Breast epithelium (tissue), 4 donors: ENCODE measurements around the gene ADGB. TPM values are rescaled to one million over a fixed set of nuclear protein-coding genes. Genes with fewer than 3 reads are reported as not detected.

Source experiments
- DNase-seq, 2 donors: peaks; one replicate each; pipeline ENCODE4 v3.0.0-alpha.2; 2019; ENCODE audit warnings: low spot score in 2 of 2
- H3K27ac ChIP-seq, 2 donors: fragments of 200-600 bp; sonication (generic) in 1 of 2; one replicate each; pipeline ENCODE4 v1.5.1; 2016 to 2019; ENCODE audit warnings: mild to moderate bottlenecking in 1 of 2
- H3K27me3 ChIP-seq, 2 donors: fragments of 200-600 bp; sonication (generic) in 1 of 2; one replicate each; pipeline versions ENCODE4 v1.5.1 to v1.6.0; 2017 to 2019; ENCODE audit warnings: control low read depth in 1 of 2, mild to moderate bottlenecking in 1 of 2
- H3K36me3 ChIP-seq: fragments of 200-600 bp; one replicate; pipeline ENCODE4 v1.5.1; 2019
- H3K4me1 ChIP-seq, 2 donors: fragments of 200-600 bp; sonication (generic); one replicate each; pipeline ENCODE4 v1.5.1; 2016 to 2019; ENCODE audit warnings: control low read depth in 1 of 2
- H3K4me3 ChIP-seq, 3 donors: fragments of 200-600 bp; sonication (generic); 1 replicate in 2 of 3; 2 replicates in 1 of 3; pipeline ENCODE4 v1.5.1; 2016 to 2019; ENCODE audit warnings: mild to moderate bottlenecking in 3 of 3, moderate library complexity in 2 of 3
- H3K9me3 ChIP-seq, 2 donors: fragments of 200-600 bp; sonication (generic) in 1 of 2; one replicate each; pipeline ENCODE4 v1.5.1; 2016 to 2019; ENCODE audit warnings: control low read depth in 1 of 2
- CTCF ChIP-seq, 3 donors: fragments of 450-650 bp; IDR thresholded peaks; one replicate each; pipeline ENCODE4 v1.5.1; 2016 to 2017; ENCODE audit warnings: antibody characterized with exemption in 3 of 3, mild to moderate bottlenecking in 3 of 3, moderate library complexity in 3 of 3
- POLR2A ChIP-seq: fragments of 450-650 bp; IDR thresholded peaks from one replicate; pipeline ENCODE4 v1.6.1; 2016; ENCODE audit warnings: antibody characterized with exemption, mild to moderate bottlenecking, moderate library complexity
- POLR2AphosphoS5 ChIP-seq, 3 donors: sonication (generic); formaldehyde crosslinking; IDR thresholded peaks; one replicate each; pipeline ENCODE4 v1.6.1; 2017; ENCODE audit warnings: antibody characterized with exemption in 3 of 3
- intact Hi-C: fragments of 100-400 bp; cut with DNase I; formaldehyde crosslinking; loops from one replicate; pipeline ENCODE4 v1.15.1; 2023; ENCODE audit warnings: low total_unique reads
- total RNA-seq, 3 donors: library from RNA; depleted of rRNA; stranded (reverse); fragments of >200 nt; gene quantifications; one replicate each; pipeline ENCODE4 v1.1.0, GENCODE V29; 2016

ADGB gene
- total RNA-seq, 3 donors from 2014 or later, result not detected

- H3K27me3 ChIP-seq, result no peaks in the 10 kb centered on the region
- no peak for DNase-seq
- no peaks in the 10 kb centered on the region for H3K4me1 ChIP-seq
- H3K36me3 ChIP-seq, result no peaks in the 10 kb centered on the region
- H3K27ac ChIP-seq, result no peak overlapping the region
- intact Hi-C loops, result no loop called here
- H3K9me3 ChIP-seq, result no peaks in the 10 kb centered on the region
- no peak for TF ChIP-seq POLR2A
- TF ChIP-seq CTCF (IDR thresholded peaks at IDR 0.05), result no peak
- no peak for TF ChIP-seq POLR2AphosphoS5 (IDR thresholded peaks at IDR 0.05)
- no peak overlapping the region for H3K4me3 ChIP-seq
These were observed 29.6 kb downstream of the ADGB start for GRCh38 chr6:146628350-146628749.

- Histone ChIP-seq H3K4me3 (no peak overlapping the region), H3K27ac (no peak overlapping the region), H3K36me3 (no peaks in the 10 kb centered on the region), H3K9me3 (no peaks in the 10 kb centered on the region), H3K4me1 (no peaks in the 10 kb centered on the region), H3K27me3 (no peaks in the 10 kb centered on the region)
- TF ChIP-seq POLR2AphosphoS5 (IDR thresholded peaks at IDR 0.05), result no peak
- TF ChIP-seq POLR2A, result no peak
- no peak for TF ChIP-seq CTCF (IDR thresholded peaks at IDR 0.05)
- intact Hi-C loops, result no loop called here
- no peak for DNase-seq
These were observed 35.2 kb downstream of the ADGB start for GRCh38 chr6:146634022-146634421.

- Histone ChIP-seq H3K4me1 (no peaks in the 10 kb centered on the region), H3K36me3 (no peaks in the 10 kb centered on the region), H3K27me3 (no peaks in the 10 kb centered on the region), H3K27ac (no peak overlapping the region), H3K9me3 (no peaks in the 10 kb centered on the region), H3K4me3 (no peak overlapping the region)
- intact Hi-C loops, result no loop called here
- TF ChIP-seq POLR2AphosphoS5 (IDR thresholded peaks at IDR 0.05) (no peak), CTCF (IDR thresholded peaks at IDR 0.05) (no peak), POLR2A (no peak)
- DNase-seq, result no peak
These were observed 36.4 kb downstream of the ADGB start for GRCh38 chr6:146635165-146635564.

GRCh38 chr6:146636481-146636880 lies 37.7 kb downstream of the ADGB start:
- no peak for DNase-seq
- intact Hi-C loops, result no loop called here
- no peaks in the 10 kb centered on the region for H3K9me3 ChIP-seq
- H3K4me3 ChIP-seq, result no peak overlapping the region
- H3K27me3 ChIP-seq, result no peaks in the 10 kb centered on the region
- TF ChIP-seq CTCF (IDR thresholded peaks at IDR 0.05) (no peak), POLR2AphosphoS5 (IDR thresholded peaks at IDR 0.05) (no peak), POLR2A (no peak)
- H3K4me1 ChIP-seq, result no peaks in the 10 kb centered on the region
- no peak overlapping the region for H3K27ac ChIP-seq
- no peaks in the 10 kb centered on the region for H3K36me3 ChIP-seq

GRCh38 chr6:146642921-146643320 lies 44.1 kb downstream of the ADGB start:
- Histone ChIP-seq H3K36me3 (no peaks in the 10 kb centered on the region), H3K9me3 (no peaks in the 10 kb centered on the region), H3K4me3 (no peak overlapping the region), H3K27me3 (no peaks in the 10 kb centered on the region), H3K4me1 (no peaks in the 10 kb centered on the region), H3K27ac (no peak overlapping the region)
- no peak for DNase-seq
- intact Hi-C loops, result no loop called here
- no peak for TF ChIP-seq CTCF (IDR thresholded peaks at IDR 0.05)
- no peak for TF ChIP-seq POLR2A
- TF ChIP-seq POLR2AphosphoS5 (IDR thresholded peaks at IDR 0.05), result no peak
